Gastrocnemius medialis (tissue), 4 donors: ENCODE measurements around the gene LRCH1. TPM values are rescaled to one million over a fixed set of nuclear protein-coding genes. Genes with fewer than 3 reads are reported as not detected.
A peak's percentile ranks its signal among the peaks of the same experiment; 100 is the strongest.

Experiments used
- ATAC-seq, 2 donors: fragments of 150-250 bp; one replicate each; pipeline ENCODE4 v1.9.1; 2016
- DNase-seq, 2 donors: peaks; one replicate each; pipeline ENCODE4 v3.0.0-alpha.2; 2019
- H3K27ac ChIP-seq, 4 donors: fragments of 200-600 bp; sonication (generic); 1 replicate in 1 of 4; 2 replicates in 3 of 4; pipeline ENCODE4 v1.5.1; 2016 to 2018; ENCODE audit warnings: mild to moderate bottlenecking in 2 of 4, moderate library complexity in 1 of 4
- H3K27me3 ChIP-seq, 3 donors: fragments of 200-600 bp; sonication (generic) in 2 of 3; 1 replicate in 1 of 3; 2 replicates in 2 of 3; pipeline versions ENCODE4 v1.5.1 to v1.6.0; 2016 to 2019; ENCODE audit warnings: mild to moderate bottlenecking in 1 of 3, moderate library complexity in 1 of 3
- H3K36me3 ChIP-seq, 2 donors: fragments of 200-600 bp; sonication (generic) in 1 of 2; one replicate each; pipeline ENCODE4 v1.5.1; 2017 to 2018
- H3K4me1 ChIP-seq, 2 donors: fragments of 200-600 bp; sonication (generic) in 1 of 2; one replicate each; pipeline ENCODE4 v1.5.1; 2016 to 2017; ENCODE audit warnings: mild to moderate bottlenecking in 2 of 2
- H3K4me3 ChIP-seq, 4 donors: fragments of 200-600 bp; sonication (generic) in 3 of 4; 1 replicate in 1 of 4; 2 replicates in 3 of 4; pipeline ENCODE4 v1.5.1; 2016 to 2019; ENCODE audit warnings: mild to moderate bottlenecking in 2 of 4
- H3K9me3 ChIP-seq, 3 donors: fragments of 200-600 bp; sonication (generic) in 2 of 3; 1 replicate in 1 of 3; 2 replicates in 2 of 3; pipeline ENCODE4 v1.5.1; 2016 to 2019
- POLR2A ChIP-seq, 2 donors: fragments of 450-650 bp; IDR thresholded peaks; one replicate each; pipeline ENCODE4 v1.6.1; 2017; ENCODE audit warnings: antibody characterized with exemption in 2 of 2, mild to moderate bottlenecking in 2 of 2, moderate library complexity in 2 of 2
- in situ Hi-C, 4 donors: fragments of 200-750 bp; cut with MboI; loops; one replicate each; pipeline versions ENCODE4 v1.15.0 to v1.8.0; 2017; ENCODE audit warnings: low sequenced_read_pairs in 4 of 4
- intact Hi-C: fragments of 100-400 bp; cut with DNase I; formaldehyde crosslinking; loops from one replicate; pipeline ENCODE4 v1.15.1; 2023; ENCODE audit warnings: low total_unique reads
- total RNA-seq, 4 donors: library from RNA; depleted of rRNA; stranded (reverse); fragments of >200 nt; gene quantifications; one replicate each; pipeline versions ENCODE4 v1.1.0 to v1.2.3, GENCODE V29; 2016
- TF ChIP-seq, protein P1 (sequence below), 5 experiments: fragments of 450-650 bp in 3 of 5; fragments of 200-600 bp in 2 of 5; sonication (generic) in 2 of 5; IDR thresholded peaks in 4 of 5; conservative IDR thresholded peaks in 1 of 5; 1 replicate in 4 of 5; 2 replicates in 1 of 5; pipeline ENCODE4 v1.5.1; 2016 to 2019; ENCODE audit warnings: antibody characterized with exemption in 5 of 5, mild to moderate bottlenecking in 3 of 5, moderate library complexity in 3 of 5

LRCH1 gene
- total RNA-seq, 4 donors from 2014 or later = 3.4 to 5.0 (median 3.9) TPM

DNA sequence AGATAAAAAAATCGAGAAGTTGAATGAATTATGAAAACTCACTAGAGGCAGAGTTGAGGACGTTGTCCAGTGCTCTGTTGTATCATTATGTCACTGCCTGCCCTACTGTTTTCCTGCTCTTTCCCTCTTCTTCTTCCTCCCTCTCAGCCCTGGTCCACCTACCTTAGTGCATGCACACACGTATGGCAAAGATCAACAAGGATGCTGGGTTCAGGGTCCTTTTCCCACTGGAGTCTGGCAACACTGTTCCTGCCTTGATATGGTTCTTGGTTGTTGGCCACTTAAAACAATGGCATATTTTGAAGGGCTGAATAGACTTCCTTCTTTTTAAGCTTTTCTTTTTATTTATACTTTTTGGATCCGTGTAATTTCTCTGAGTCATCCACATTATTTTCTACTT is 74.5 kb downstream of the LRCH1 start:
- Histone ChIP-seq H3K9me3 (no peaks in the 10 kb centered on the region), H3K4me3 (no peak overlapping the region), H3K4me1 (peaks cover 18 to 31% of the 10 kb centered on the region in 2 donors), H3K27me3 (no peaks in the 10 kb centered on the region), H3K27ac (no peak overlapping the region), H3K36me3 (no peaks in the 10 kb centered on the region)
- in situ Hi-C loops (no loop called here), intact Hi-C loops (no loop called here)
- no peak for DNase-seq
- TF ChIP-seq, protein P1, sequence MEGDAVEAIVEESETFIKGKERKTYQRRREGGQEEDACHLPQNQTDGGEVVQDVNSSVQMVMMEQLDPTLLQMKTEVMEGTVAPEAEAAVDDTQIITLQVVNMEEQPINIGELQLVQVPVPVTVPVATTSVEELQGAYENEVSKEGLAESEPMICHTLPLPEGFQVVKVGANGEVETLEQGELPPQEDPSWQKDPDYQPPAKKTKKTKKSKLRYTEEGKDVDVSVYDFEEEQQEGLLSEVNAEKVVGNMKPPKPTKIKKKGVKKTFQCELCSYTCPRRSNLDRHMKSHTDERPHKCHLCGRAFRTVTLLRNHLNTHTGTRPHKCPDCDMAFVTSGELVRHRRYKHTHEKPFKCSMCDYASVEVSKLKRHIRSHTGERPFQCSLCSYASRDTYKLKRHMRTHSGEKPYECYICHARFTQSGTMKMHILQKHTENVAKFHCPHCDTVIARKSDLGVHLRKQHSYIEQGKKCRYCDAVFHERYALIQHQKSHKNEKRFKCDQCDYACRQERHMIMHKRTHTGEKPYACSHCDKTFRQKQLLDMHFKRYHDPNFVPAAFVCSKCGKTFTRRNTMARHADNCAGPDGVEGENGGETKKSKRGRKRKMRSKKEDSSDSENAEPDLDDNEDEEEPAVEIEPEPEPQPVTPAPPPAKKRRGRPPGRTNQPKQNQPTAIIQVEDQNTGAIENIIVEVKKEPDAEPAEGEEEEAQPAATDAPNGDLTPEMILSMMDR (IDR thresholded peaks at IDR 0.05 in 4 of 5, conservative IDR thresholded peaks at IDR 0.05 in 1 of 5) = no peak
- TF ChIP-seq POLR2A (IDR thresholded peaks at IDR 0.05) = no peak
- no peak for ATAC-seq

GRCh38 chr13:46628622-46629365 is 75.8 kb downstream of the LRCH1 start:
- DNase-seq (no peak), ATAC-seq (no peak)
- Histone ChIP-seq H3K4me1 (peaks cover 6 to 29% of the 10 kb centered on the region in 2 donors), H3K4me3 (no peak overlapping the region), H3K27me3 (no peaks in the 10 kb centered on the region), H3K36me3 (no peaks in the 10 kb centered on the region), H3K27ac (no peak overlapping the region), H3K9me3 (no peaks in the 10 kb centered on the region)
- in situ Hi-C loops (no loop called here), intact Hi-C loops (no loop called here)
- TF ChIP-seq POLR2A (IDR thresholded peaks at IDR 0.05) = no peak
- TF ChIP-seq, protein P1 (IDR thresholded peaks at IDR 0.05 in 4 of 5, conservative IDR thresholded peaks at IDR 0.05 in 1 of 5) = no peak

DNA sequence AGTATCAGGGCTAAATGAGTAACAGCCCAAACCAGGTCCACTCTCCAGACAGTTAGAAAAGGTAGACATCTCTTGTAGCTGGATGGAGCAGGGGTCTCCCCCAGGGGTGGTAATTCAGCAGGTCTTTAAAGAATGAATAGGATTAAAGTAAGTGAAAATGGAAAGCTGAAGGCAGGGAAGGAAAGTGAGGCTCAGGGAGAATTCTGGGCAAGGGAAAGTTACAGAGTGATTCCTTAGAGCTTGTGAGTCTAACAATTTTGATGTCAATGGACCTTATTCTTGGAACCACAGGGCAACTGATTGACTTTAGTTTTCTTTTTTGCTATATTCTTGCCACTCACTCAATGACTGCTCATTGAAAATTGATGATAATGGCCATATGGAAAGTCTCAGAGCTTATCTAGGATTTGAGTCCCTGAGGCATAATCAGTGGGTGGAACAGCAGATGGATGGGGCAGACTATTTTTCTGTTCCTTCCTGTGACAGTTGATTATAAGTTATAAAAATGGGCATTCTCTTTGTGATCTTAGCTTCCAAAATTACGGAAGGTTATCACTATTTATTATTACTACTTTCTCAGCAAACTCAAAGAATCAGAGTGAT is 76.9 kb downstream of the LRCH1 start:
- no peaks in the 10 kb centered on the region for H3K36me3 ChIP-seq
- H3K4me1 ChIP-seq = peaks cover 6 to 25% of the 10 kb centered on the region in 2 donors
- no peak overlapping the region for H3K4me3 ChIP-seq
- H3K27ac ChIP-seq = peak overlapping the region in 2 of 4 donors; percentile 0 to 22
- in situ Hi-C loops (no loop called here), intact Hi-C loops (loop anchor here (10.0 kb wide), 1 partner anchor 55 kb away; no protein-coding TSS in a partner anchor)
- no peaks in the 10 kb centered on the region for H3K9me3 ChIP-seq
- DNase-seq (no peak), ATAC-seq (no peak)
- TF ChIP-seq, protein P1 (IDR thresholded peaks at IDR 0.05 in 4 of 5, conservative IDR thresholded peaks at IDR 0.05 in 1 of 5) = no peak
- no peak for TF ChIP-seq POLR2A (IDR thresholded peaks at IDR 0.05)
- H3K27me3 ChIP-seq = no peaks in the 10 kb centered on the region

GRCh38 chr13:46630431-46631178 is 77.6 kb downstream of the LRCH1 start:
- Histone ChIP-seq H3K36me3 (no peaks in the 10 kb centered on the region), H3K27me3 (no peaks in the 10 kb centered on the region), H3K9me3 (no peaks in the 10 kb centered on the region), H3K4me3 (no peak overlapping the region), H3K4me1 (peaks cover 6 to 25% of the 10 kb centered on the region in 2 donors), H3K27ac (peak overlapping the region in 2 of 4 donors; percentile 0 to 22)
- intact Hi-C loops = loop anchor here (10.0 kb wide), 1 partner anchor 56 kb away; no protein-coding TSS in a partner anchor
- ATAC-seq (no peak), DNase-seq (no peak)
- TF ChIP-seq, protein P1 (IDR thresholded peaks at IDR 0.05 in 4 of 5, conservative IDR thresholded peaks at IDR 0.05 in 1 of 5) = no peak
- TF ChIP-seq POLR2A (IDR thresholded peaks at IDR 0.05) = no peak
- in situ Hi-C loops = no loop called here
